HEK293 (cell line): ENCODE measurements around the gene ASCL2.

Experiments used
- CTCF ChIA-PET: fragments of 350-600 bp; formaldehyde crosslinking; extraction: SDS; loops from one replicate; lab custom pipeline; 2021; ENCODE audit warnings: antibody characterized with exemption; lab: Yijun Ruan, JAX
- POLR2A ChIA-PET: fragments of 300-600 bp; formaldehyde crosslinking; extraction: SDS; loops from one replicate; lab custom pipeline; 2020; ENCODE audit warnings: antibody characterized with exemption, inconsistent platforms; lab: Yijun Ruan, JAX
- H3K27ac ChIP-seq: fragments of 200-500 bp; sonication (Bioruptor generic); 2 replicates; pipeline ENCODE4 v1.5.1; 2014; ENCODE audit warnings: low read depth, low read length, control low read depth, inconsistent platforms; ENCODE audit errors: extremely low read depth
- H3K36me3 ChIP-seq, 2 experiments: fragments of 200-500 bp in 1 of 2; sonication (Bioruptor generic) in 1 of 2; 1 replicate in 1 of 2; 2 replicates in 1 of 2; pipeline ENCODE4 v1.5.1; 2014 to 2017; ENCODE audit warnings: inconsistent platforms in 2 of 2, low read length in 2 of 2; ENCODE audit not compliant: control insufficient read depth in 2 of 2, insufficient read depth in 1 of 2
- H3K4me1 ChIP-seq: fragments of 200-500 bp; sonication (Bioruptor generic); 2 replicates; pipeline ENCODE4 v1.5.1; 2014; ENCODE audit warnings: mild to moderate bottlenecking, low read length, inconsistent platforms; ENCODE audit not compliant: control insufficient read depth, insufficient read depth
- H3K4me3 ChIP-seq: 2 replicates; pipeline ENCODE4 v1.5.1; 2011; ENCODE audit warnings: low read depth, mild to moderate bottlenecking, control low read depth, low read length, moderate library complexity
- H3K9me3 ChIP-seq: fragments of 200-500 bp; sonication (Bioruptor generic); 2 replicates; pipeline ENCODE4 v1.5.1; 2014; ENCODE audit warnings: low read depth, low read length, inconsistent platforms; ENCODE audit not compliant: control insufficient read depth, insufficient read depth
- IKZF3 ChIP-seq: fragments of 450-650 bp; IDR thresholded peaks from 2 replicates; pipeline ENCODE4 v1.5.0; 2018; ENCODE audit warnings: missing biosample characterization, mild to moderate bottlenecking, missing genetic modification characterization, moderate library complexity
- INSM2 ChIP-seq: fragments of 450-650 bp; formaldehyde crosslinking; IDR thresholded peaks from 2 replicates; pipeline ENCODE4 v1.5.1; 2016; ENCODE audit warnings: missing biosample characterization, missing genetic modification characterization
- MEIS1 ChIP-seq: sonication (generic); formaldehyde crosslinking; IDR thresholded peaks from 2 replicates; pipeline ENCODE4 v1.8.1; 2022; ENCODE audit warnings: missing genetic modification reagents, mild to moderate bottlenecking, borderline replicate concordance
- OSR2 ChIP-seq: fragments of 450-650 bp; formaldehyde crosslinking; IDR thresholded peaks from 2 replicates; pipeline ENCODE4 v1.5.1; 2016; ENCODE audit warnings: missing biosample characterization, missing genetic modification characterization
- PRDM10 ChIP-seq: fragments of 450-650 bp; formaldehyde crosslinking; IDR thresholded peaks from 2 replicates; pipeline ENCODE4 v1.5.1; 2016; ENCODE audit warnings: missing biosample characterization, missing genetic modification characterization
- PRDM2 ChIP-seq: fragments of 450-650 bp; formaldehyde crosslinking; IDR thresholded peaks from 2 replicates; pipeline ENCODE4 v1.5.1; 2016; ENCODE audit warnings: missing biosample characterization, missing genetic modification characterization, borderline replicate concordance
- SETDB1 ChIP-seq: IDR thresholded peaks from one replicate; pipeline ENCODE4 v1.6.1; 2017; ENCODE audit warnings: mild to moderate bottlenecking, low read length, moderate library complexity, mixed read lengths; ENCODE audit not compliant: insufficient read length
- ZFP3 ChIP-seq: fragments of 450-650 bp; formaldehyde crosslinking; IDR thresholded peaks from 2 replicates; pipeline ENCODE4 v1.5.1; 2016; ENCODE audit warnings: low read depth, missing biosample characterization, missing genetic modification characterization
- ZFP41 ChIP-seq: fragments of 450-650 bp; formaldehyde crosslinking; IDR thresholded peaks from 2 replicates; pipeline ENCODE4 v1.5.1; 2016; ENCODE audit warnings: missing biosample characterization, missing genetic modification characterization, borderline replicate concordance
- ZNF10 ChIP-seq: fragments of 450-650 bp; formaldehyde crosslinking; IDR thresholded peaks from 2 replicates; pipeline ENCODE4 v1.5.1; 2017; ENCODE audit warnings: missing biosample characterization, missing genetic modification characterization
- ZNF239 ChIP-seq: fragments of 450-650 bp; formaldehyde crosslinking; IDR thresholded peaks from 2 replicates; pipeline ENCODE4 v1.5.1; 2016; ENCODE audit warnings: missing biosample characterization, missing genetic modification characterization
- ZNF24 ChIP-seq: fragments of 450-650 bp; formaldehyde crosslinking; IDR thresholded peaks from 2 replicates; pipeline ENCODE4 v1.5.1; 2016; ENCODE audit warnings: missing biosample characterization, missing genetic modification characterization
- ZNF580 ChIP-seq: fragments of 450-650 bp; formaldehyde crosslinking; IDR thresholded peaks from 2 replicates; pipeline ENCODE4 v1.5.1; 2016; ENCODE audit warnings: missing biosample characterization, missing genetic modification characterization
- ZNF785 ChIP-seq: fragments of 450-650 bp; formaldehyde crosslinking; IDR thresholded peaks from 2 replicates; pipeline ENCODE4 v1.5.1; 2016; ENCODE audit warnings: missing biosample characterization, missing genetic modification characterization

The ASCL2 gene

GRCh38 chr11:2311353-2312133, 41.2 kb upstream of the ASCL2 start (continued):
- TF ChIP-seq PRDM2 (tag by site-specific recombination), result no peak
- no peak for TF ChIP-seq MEIS1 (CRISPR knock-in tag)

- H3K4me1 ChIP-seq, result peaks cover 2% of the 10 kb centered on the region; the same call in 1 of the 2 replicates
- no peak overlapping the region for H3K27ac ChIP-seq
- H3K9me3 ChIP-seq, result no peaks in the 10 kb centered on the region
- TF ChIP-seq INSM2 (no peak), PRDM10 (tag by site-specific recombination) (no peak), ZNF785 (tag by site-specific recombination) (no peak), ZNF239 (tag by site-specific recombination) (no peak), SETDB1 (no peak), IKZF3 (tag by site-specific recombination) (no peak), OSR2 (no peak), ZFP41 (tag by site-specific recombination) (no peak), ZNF580 (tag by site-specific recombination) (no peak), ZNF24 (tag by site-specific recombination) (no peak), ZFP3 (tag by site-specific recombination) (no peak), ZNF10 (tag by site-specific recombination) (no peak)
- H3K36me3 ChIP-seq, result no peaks in the 10 kb centered on the region
- POLR2A ChIA-PET, result interaction anchor here (1.4 to 1.6 kb wide), 2 partner anchors 67 to 89 kb away, joined by 3 to 6 read pairs; partner anchors contain the start of gene TSSC4
- H3K4me3 ChIP-seq, result no peak overlapping the region
- CTCF ChIA-PET, result interaction anchor here (0.5 to 6.8 kb wide), 3 partner anchors 109 to 626 kb away, joined by 4 to 47 read pairs (median 5); no protein-coding TSS in a partner anchor
Measured at GRCh38 chr11:2310786-2311352, 40.5 kb upstream of the ASCL2 start.
